Activated gamma-delta T cell treated with anti-CD3 and anti-CD28 coated beads, Interleukin-2, amount 50 U/mL, for 16 hours (primary cell): Measurements from ENCODE around the gene CAP2.
"Not testable (repeated sequence)": the region's sequence is repeated elsewhere in the genome, so short reads cannot be mapped to it uniquely, and the experiment has no call there.

Experiments used
- DNase-seq: peaks from one replicate; pipeline ENCODE4 v3.0.0-alpha.2; 2020; ENCODE audit warnings: low read depth

The CAP2 gene

GRCh38 chr6:17397764-17398194 lies 4.4 kb downstream of the CAP2 start:
- DNase-seq: no peak

- DNase-seq: not testable (repeated sequence)
These were observed 12.0 kb downstream of the CAP2 start for GRCh38 chr6:17405181-17405943.

- no peak for DNase-seq
These were observed 12.5 kb downstream of the CAP2 start for GRCh38 chr6:17405944-17406245.

GRCh38 chr6:17408081-17408480 lies 14.7 kb downstream of the CAP2 start:
- no peak for DNase-seq

GRCh38 chr6:17410281-17410680 lies 16.9 kb downstream of the CAP2 start:
- no peak for DNase-seq

GRCh38 chr6:17413313-17413750 lies 19.9 kb downstream of the CAP2 start:
- DNase-seq: no peak

GRCh38 chr6:17414395-17414794 lies 21.0 kb downstream of the CAP2 start:
- DNase-seq: not testable (repeated sequence)

- DNase-seq: no peak
These were observed 21.9 kb downstream of the CAP2 start for GRCh38 chr6:17415321-17415720.

- no peak for DNase-seq
These were observed 23.4 kb downstream of the CAP2 start for GRCh38 chr6:17416806-17417205.

GRCh38 chr6:17417817-17418216 lies 24.4 kb downstream of the CAP2 start:
- no peak for DNase-seq

- no peak for DNase-seq
These were observed 25.1 kb downstream of the CAP2 start for GRCh38 chr6:17418281-17419188.

- no peak for DNase-seq
These were observed 25.8 kb downstream of the CAP2 start for GRCh38 chr6:17419189-17419575.

GRCh38 chr6:17420368-17420767 lies 27.0 kb downstream of the CAP2 start:
- no peak for DNase-seq

- DNase-seq: no peak
These were observed 28.0 kb downstream of the CAP2 start for GRCh38 chr6:17421406-17421805.

- DNase-seq: no peak
These were observed 29.6 kb downstream of the CAP2 start for GRCh38 chr6:17423026-17423425.

- no peak for DNase-seq
These were observed 33.7 kb downstream of the CAP2 start for GRCh38 chr6:17427062-17427461.

GRCh38 chr6:17427617-17428016 lies 34.2 kb downstream of the CAP2 start:
- no peak for DNase-seq

- not testable (repeated sequence) for DNase-seq
These were observed 35.3 kb downstream of the CAP2 start for GRCh38 chr6:17428595-17429120.

GRCh38 chr6:17429383-17430061 lies 36.1 kb downstream of the CAP2 start:
- DNase-seq: no peak

GRCh38 chr6:17431581-17431980 lies 38.2 kb downstream of the CAP2 start:
- DNase-seq: no peak

- DNase-seq: no peak
These were observed 39.0 kb downstream of the CAP2 start for GRCh38 chr6:17432356-17432755.

GRCh38 chr6:17439243-17439993 lies 46.0 kb downstream of the CAP2 start:
- DNase-seq: no peak
